Fibroblast of skin of back (primary cell): ENCODE measurements around the gene SEC14L2.
"Not testable (repeated sequence)": the region's sequence is repeated elsewhere in the genome, so short reads cannot be mapped to it uniquely, and the experiment has no call there.

Experiments
- DNase-seq: peaks from one replicate; pipeline ENCODE4 v3.0.0-alpha.2; 2013

SEC14L2 gene

GRCh38 chr22:30380011-30380410 is 16.8 kb upstream of the SEC14L2 start:
- DNase-seq: no peak

- DNase-seq: no peak
These were observed 15.6 kb upstream of the SEC14L2 start for GRCh38 chr22:30381264-30381663.

- no peak for DNase-seq
These were observed 14.5 kb upstream of the SEC14L2 start for GRCh38 chr22:30382340-30382739.

GRCh38 chr22:30383061-30383460 is 13.8 kb upstream of the SEC14L2 start:
- DNase-seq: no peak

GRCh38 chr22:30385942-30386341 is 10.9 kb upstream of the SEC14L2 start:
- no peak for DNase-seq

- no peak for DNase-seq
These were observed 10.2 kb upstream of the SEC14L2 start for GRCh38 chr22:30386608-30386959.

GRCh38 chr22:30386960-30387827 is 9.6 kb upstream of the SEC14L2 start, which contains the start of gene RNF215:
TSS of gene RNF215 (minus strand) at chr22:30387411. CDS start at chr22:30387313, 98 bp downstream.
- peak; percentile 76 for DNase-seq

GRCh38 chr22:30390974-30391691 is 5.7 kb upstream of the SEC14L2 start:
- peak; percentile 67 for DNase-seq

- DNase-seq: peak; percentile 6
These were observed 4.0 kb upstream of the SEC14L2 start for GRCh38 chr22:30392661-30393321.

- no peak for DNase-seq
These were observed 3.5 kb upstream of the SEC14L2 start for GRCh38 chr22:30393322-30393680.

GRCh38 chr22:30393885-30394284 is 2.9 kb upstream of the SEC14L2 start:
- no peak for DNase-seq

GRCh38 chr22:30397656-30398635 is 1.1 kb downstream of the SEC14L2 start:
- DNase-seq: no peak

- DNase-seq: no peak
These were observed 2.2 kb downstream of the SEC14L2 start for GRCh38 chr22:30398685-30399680.

- no peak for DNase-seq
These were observed 2.9 kb downstream of the SEC14L2 start for GRCh38 chr22:30399718-30400117.

- no peak for DNase-seq
These were observed 3.3 kb downstream of the SEC14L2 start for GRCh38 chr22:30400159-30400558.

GRCh38 chr22:30401024-30401423 is 4.2 kb downstream of the SEC14L2 start:
- not testable (repeated sequence) for DNase-seq

- no peak for DNase-seq
These were observed 5.4 kb downstream of the SEC14L2 start for GRCh38 chr22:30402028-30402765.

GRCh38 chr22:30402766-30403104 is 5.9 kb downstream of the SEC14L2 start:
- DNase-seq: not testable (repeated sequence)

GRCh38 chr22:30404307-30404706 is 7.5 kb downstream of the SEC14L2 start:
- DNase-seq: no peak

- no peak for DNase-seq
These were observed 8.9 kb downstream of the SEC14L2 start for GRCh38 chr22:30405731-30406130.
